Measurements from ENCODE around the gene PCED1B.

GRCh38 chr12:47038270-47038748 is 41.1 kb upstream of the PCED1B start:
- TF ChIP-seq SP1 (CRISPR knock-in tag; conservative IDR thresholded peaks at IDR 0.05) (no peak), CTCF (IDR thresholded peaks at IDR 0.05) (no peak), ZNF138 (CRISPR knock-in tag; conservative IDR thresholded peaks at IDR 0.05) (no peak), ATF6 (CRISPR knock-in tag; IDR thresholded peaks at IDR 0.05) (no peak), CREB1 (CRISPR knock-in tag; IDR thresholded peaks at IDR 0.05) (no peak), TP53 (CRISPR knock-in tag; IDR thresholded peaks at IDR 0.05) (no peak), FOXK1 (CRISPR knock-in tag; IDR thresholded peaks at IDR 0.05) (no peak), ZNF671 (CRISPR knock-in tag; IDR thresholded peaks at IDR 0.05) (no peak), NR1H2 (CRISPR knock-in tag; IDR thresholded peaks at IDR 0.05) (no peak), ZNF416 (CRISPR knock-in tag; IDR thresholded peaks at IDR 0.05) (no peak)
- TF ChIP-seq, protein P1, sequence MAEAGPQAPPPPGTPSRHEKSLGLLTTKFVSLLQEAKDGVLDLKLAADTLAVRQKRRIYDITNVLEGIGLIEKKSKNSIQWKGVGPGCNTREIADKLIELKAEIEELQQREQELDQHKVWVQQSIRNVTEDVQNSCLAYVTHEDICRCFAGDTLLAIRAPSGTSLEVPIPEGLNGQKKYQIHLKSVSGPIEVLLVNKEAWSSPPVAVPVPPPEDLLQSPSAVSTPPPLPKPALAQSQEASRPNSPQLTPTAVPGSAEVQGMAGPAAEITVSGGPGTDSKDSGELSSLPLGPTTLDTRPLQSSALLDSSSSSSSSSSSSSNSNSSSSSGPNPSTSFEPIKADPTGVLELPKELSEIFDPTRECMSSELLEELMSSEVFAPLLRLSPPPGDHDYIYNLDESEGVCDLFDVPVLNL (CRISPR knock-in tag; IDR thresholded peaks at IDR 0.05; ENCODE audit: borderline replicate concordance, low read depth) = no peak
- TF ChIP-seq, protein P2, sequence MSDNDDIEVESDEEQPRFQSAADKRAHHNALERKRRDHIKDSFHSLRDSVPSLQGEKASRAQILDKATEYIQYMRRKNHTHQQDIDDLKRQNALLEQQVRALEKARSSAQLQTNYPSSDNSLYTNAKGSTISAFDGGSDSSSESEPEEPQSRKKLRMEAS (CRISPR knock-in tag; IDR thresholded peaks at IDR 0.05) = no peak

All from WTC11 (cell line).